Endothelial cell of umbilical vein (primary cell): Measurements from ENCODE around the gene SLC6A6. TPM values are rescaled to one million over a fixed set of nuclear protein-coding genes. Genes with fewer than 3 reads are reported as not detected.

Experiments
- BruUV-seq: library from RNA; stranded (reverse); fragments of 400-500 nt; replicated peaks from 2 replicates; lab custom pipeline; 2021; lab: Mats Ljungman, UMichigan
- CTCF ChIA-PET: fragments of 300-600, 350-600 bp; sonication (Branson Sonifier 250); formaldehyde crosslinking; loops from one replicate; lab custom pipeline; 2021; ENCODE audit warnings: antibody characterized with exemption, inconsistent platforms; lab: Charles Lee
- POLR2A ChIA-PET: fragments of 300-600, 350-600 bp; sonication (Branson Sonifier 250); formaldehyde crosslinking; loops from one replicate; lab custom pipeline; 2021; ENCODE audit warnings: antibody characterized with exemption, inconsistent platforms; lab: Charles Lee
- DNase-seq: peaks from one replicate; pipeline ENCODE4 v3.0.0-alpha.2; 2011; ENCODE audit warnings: low read depth, low spot score
- FAIRE-seq: peaks from 2 replicates; lab custom pipeline; 2011; peaks lifted over from hg19 to GRCh38; lab: Jason Lieb, UNC
- H2AFZ ChIP-seq: 2 replicates; pipeline ENCODE4 v1.6.0; 2012; ENCODE audit warnings: low read depth, low read length, control low read depth, inconsistent platforms
- H3K27ac ChIP-seq: 2 replicates; pipeline ENCODE4 v1.5.1; 2011; ENCODE audit warnings: low read depth, mild to moderate bottlenecking, control low read depth, low read length, moderate library complexity; ENCODE audit not compliant: insufficient read depth
- H3K27me3 ChIP-seq, 2 experiments: 2 replicates each; pipeline versions ENCODE4 v1.6.0 to v1.6.1; 2011; ENCODE audit warnings: low read length in 2 of 2, mixed read lengths in 1 of 2; ENCODE audit not compliant: control insufficient read depth in 2 of 2, insufficient read depth in 2 of 2
- H3K36me3 ChIP-seq, 2 experiments: 2 replicates in 1 of 2; 3 replicates in 1 of 2; pipeline ENCODE4 v1.5.1; 2011; ENCODE audit warnings: low read length in 2 of 2, mild to moderate bottlenecking in 1 of 2, moderate library complexity in 1 of 2; ENCODE audit not compliant: control insufficient read depth in 2 of 2, insufficient read depth in 2 of 2; ENCODE audit errors: extremely low read depth in 1 of 2
- H3K4me1 ChIP-seq: 3 replicates; pipeline ENCODE4 v1.5.1; 2011; ENCODE audit warnings: mild to moderate bottlenecking, low read length; ENCODE audit not compliant: control insufficient read depth, insufficient read depth; ENCODE audit errors: extremely low read depth
- H3K4me2 ChIP-seq: 2 replicates; pipeline ENCODE4 v1.6.1; 2011; ENCODE audit warnings: low read length, control low read depth, mixed read lengths; ENCODE audit not compliant: insufficient read depth
- H3K4me3 ChIP-seq, 3 experiments: fragments of 200-600 bp in 1 of 3; sonication (generic), shearing (Covaris generic) in 1 of 3; replicated peaks in 1 of 3; 2 replicates each; pipeline ENCODE4 v1.5.1; 2011 to 2016; ENCODE audit warnings: control low read depth in 3 of 3, low read length in 3 of 3, mild to moderate bottlenecking in 2 of 3, inconsistent platforms in 1 of 3, low read depth in 1 of 3, moderate library complexity in 1 of 3; ENCODE audit not compliant: insufficient read depth in 1 of 3
- H3K79me2 ChIP-seq: 2 replicates; pipeline ENCODE4 v1.6.0; 2012; ENCODE audit warnings: low read length, inconsistent platforms; ENCODE audit not compliant: control insufficient read depth, insufficient read depth
- H3K9ac ChIP-seq: replicated peaks from 2 replicates; pipeline ENCODE3; 2011; ENCODE audit warnings: low read length, control low read depth; ENCODE audit not compliant: insufficient read depth; ENCODE audit errors: extremely low read depth
- H3K9me1 ChIP-seq: replicated peaks from 3 replicates; pipeline ENCODE4 v1.6.0; 2011; ENCODE audit warnings: mild to moderate bottlenecking, low read length; ENCODE audit not compliant: control insufficient read depth, insufficient read depth; ENCODE audit errors: extremely low read depth
- H3K9me3 ChIP-seq: replicated peaks from 2 replicates; pipeline ENCODE4 v1.5.1; 2012; ENCODE audit warnings: low read length, inconsistent platforms; ENCODE audit not compliant: control insufficient read depth, insufficient read depth
- H4K20me1 ChIP-seq: replicated peaks from 2 replicates; pipeline ENCODE3; 2011; ENCODE audit warnings: mild to moderate bottlenecking, low read length; ENCODE audit not compliant: control insufficient read depth, insufficient read depth; ENCODE audit errors: extremely low read depth
- CTCF ChIP-seq, 2 donors: IDR thresholded peaks; 1 replicate in 1 of 2; 2 replicates in 1 of 2; pipeline ENCODE4 v1.5.1; 2011; ENCODE audit warnings: low read length in 2 of 2, mild to moderate bottlenecking in 2 of 2, moderate library complexity in 2 of 2, control low read depth in 1 of 2, inconsistent platforms in 1 of 2, low read depth in 1 of 2; ENCODE audit not compliant: insufficient read depth in 1 of 2; ENCODE audit errors: extremely low read depth in 1 of 2
- EZH2 ChIP-seq: IDR thresholded peaks from 2 replicates; pipeline ENCODE4 v1.6.1; 2012; ENCODE audit warnings: borderline replicate concordance, low read depth, mild to moderate bottlenecking, moderate library complexity, low read length, inconsistent platforms; ENCODE audit not compliant: severe bottlenecking
- FOS ChIP-seq: IDR thresholded peaks from 2 replicates; pipeline ENCODE4 v1.6.1; 2011; ENCODE audit warnings: mild to moderate bottlenecking, low read length, moderate library complexity, borderline replicate concordance; ENCODE audit not compliant: insufficient read depth
- GATA2 ChIP-seq: IDR thresholded peaks from 2 replicates; pipeline ENCODE4 v1.7.0; 2011; ENCODE audit warnings: low read depth, mild to moderate bottlenecking, moderate library complexity, mixed read lengths, low read length; ENCODE audit not compliant: insufficient read length, insufficient read depth
- JUN ChIP-seq: IDR thresholded peaks from 2 replicates; pipeline ENCODE4 v1.6.1; 2011; ENCODE audit warnings: borderline replicate concordance, low read depth; ENCODE audit not compliant: insufficient read length, insufficient read depth
- MAX ChIP-seq: IDR thresholded peaks from 2 replicates; pipeline ENCODE4 v1.6.1; 2011; ENCODE audit not compliant: insufficient read depth, insufficient read length
- MYC ChIP-seq: IDR thresholded peaks from one replicate; pipeline ENCODE4 v1.6.1; 2011; ENCODE audit warnings: mild to moderate bottlenecking, low read depth, low read length
- POLR2A ChIP-seq: IDR thresholded peaks from 2 replicates; pipeline ENCODE4 v1.6.1; 2012; ENCODE audit warnings: low read depth, mild to moderate bottlenecking, control low read depth, low read length
- POLR2AphosphoS5 ChIP-seq: IDR thresholded peaks from 2 replicates; pipeline ENCODE4 v1.6.1; 2012; ENCODE audit warnings: low read depth, mild to moderate bottlenecking, control low read depth, low read length, moderate library complexity; ENCODE audit not compliant: insufficient read depth
- dilution Hi-C: fragments of 300-500 bp; cut with MboI; formaldehyde crosslinking; loops from one replicate; pipeline ENCODE4 v1.15.0; 2019; ENCODE audit warnings: low sequenced_read_pairs; ENCODE audit not compliant: extremely low pct_ligation_motif_present
- intact Hi-C: fragments of 100-400 bp; cut with micrococcal nuclease; formaldehyde crosslinking; loops from one replicate; pipeline ENCODE4 v1.10.0; 2022
- polyA plus RNA-seq, 4 experiments: library from polyadenylated mRNA; depleted of rRNA in 3 of 4; stranded (reverse) in 3 of 4; unstranded in 1 of 4; fragments of >200 nt; gene quantifications; 2 replicates each; pipeline versions ENCODE4 v1.2.1 to v1.2.3, GENCODE V29; 2011 to 2012; ENCODE audit warnings: missing spikeins in 1 of 4
- total RNA-seq: library from RNA; stranded (reverse); gene quantifications from 2 replicates; pipeline ENCODE4 v1.2.3, GENCODE V29; 2021

The SLC6A6 gene
- total and polyA plus RNA-seq, 2 donors (not counting 3 experiments of a cell fraction or from before 2014, with no cell fraction given) = 25.7 to 38.0 TPM

GRCh38 chr3:14496351-14496750, 93.9 kb downstream of the SLC6A6 start:
- Histone ChIP-seq H3K79me2 (no peaks in the 10 kb centered on the region), H3K27me3 (peaks cover 0 to 3% of the 10 kb centered on the region in 2 experiments), H3K4me3 (no peak overlapping the region), H3K9me1 (no peaks in the 10 kb centered on the region), H2AFZ (no peak overlapping the region), H3K27ac (no peak overlapping the region), H3K4me1 (no peaks in the 10 kb centered on the region), H4K20me1 (no peaks in the 10 kb centered on the region), H3K9me3 (no peaks in the 10 kb centered on the region), H3K4me2 (no peak overlapping the region), H3K36me3 (no peaks in the 10 kb centered on the region), H3K9ac (no peak overlapping the region)
- intact Hi-C loops = no loop called here
- no peak for TF ChIP-seq FOS
- no peak for TF ChIP-seq JUN
- TF ChIP-seq CTCF (IDR thresholded peaks at IDR 0.05; ENCODE audit: extremely low read depth in 1 of 2, insufficient read depth in 1 of 2, low read depth in 1 of 2, low read length in 2 of 2) = no peak
- ChIA-PET CTCF (interaction anchor here (1.1 kb wide), 1 partner anchor 12 kb away, joined by 4 read pairs; no protein-coding TSS in a partner anchor), POLR2A (no interaction called here)
- no TSS peak for BruUV-seq
- DNase-seq = no peak
- no peak for FAIRE-seq
- dilution Hi-C loops = no loop called here

- Histone ChIP-seq H4K20me1 (no peaks in the 10 kb centered on the region), H2AFZ (no peak overlapping the region), H3K9ac (no peak overlapping the region), H3K9me3 (no peaks in the 10 kb centered on the region), H3K79me2 (no peaks in the 10 kb centered on the region), H3K36me3 (no peaks in the 10 kb centered on the region), H3K4me1 (no peaks in the 10 kb centered on the region), H3K4me2 (no peak overlapping the region), H3K27me3 (peaks cover 0 to 3% of the 10 kb centered on the region in 2 experiments), H3K9me1 (no peaks in the 10 kb centered on the region), H3K4me3 (no peak overlapping the region), H3K27ac (no peak overlapping the region)
- dilution Hi-C loops = no loop called here
- TF ChIP-seq MAX (no peak), JUN (no peak), EZH2 (no peak), POLR2AphosphoS5 (no peak), GATA2 (no peak), CTCF (IDR thresholded peaks at IDR 0.05; ENCODE audit: extremely low read depth in 1 of 2, insufficient read depth in 1 of 2, low read depth in 1 of 2, low read length in 2 of 2) (no peak), POLR2A (no peak), MYC (no peak)
- ChIA-PET CTCF (interaction anchor here (1.1 kb wide), 2 partner anchors 11 to 12 kb away, joined by 4 read pairs; no protein-coding TSS in a partner anchor), POLR2A (no interaction called here)
- intact Hi-C loops = no loop called here
- DNase-seq (no peak), FAIRE-seq (no peak)
- no TSS peak for BruUV-seq
These were observed 94.9 kb downstream of the SLC6A6 start for GRCh38 chr3:14497321-14497720.
